D341Med (cell line): ENCODE data around the gene RAB6B.

Experiments used
- DNase-seq: peaks from one replicate; pipeline ENCODE4 v3.0.0; 2012; ENCODE audit warnings: low spot score

The RAB6B gene

DNA sequence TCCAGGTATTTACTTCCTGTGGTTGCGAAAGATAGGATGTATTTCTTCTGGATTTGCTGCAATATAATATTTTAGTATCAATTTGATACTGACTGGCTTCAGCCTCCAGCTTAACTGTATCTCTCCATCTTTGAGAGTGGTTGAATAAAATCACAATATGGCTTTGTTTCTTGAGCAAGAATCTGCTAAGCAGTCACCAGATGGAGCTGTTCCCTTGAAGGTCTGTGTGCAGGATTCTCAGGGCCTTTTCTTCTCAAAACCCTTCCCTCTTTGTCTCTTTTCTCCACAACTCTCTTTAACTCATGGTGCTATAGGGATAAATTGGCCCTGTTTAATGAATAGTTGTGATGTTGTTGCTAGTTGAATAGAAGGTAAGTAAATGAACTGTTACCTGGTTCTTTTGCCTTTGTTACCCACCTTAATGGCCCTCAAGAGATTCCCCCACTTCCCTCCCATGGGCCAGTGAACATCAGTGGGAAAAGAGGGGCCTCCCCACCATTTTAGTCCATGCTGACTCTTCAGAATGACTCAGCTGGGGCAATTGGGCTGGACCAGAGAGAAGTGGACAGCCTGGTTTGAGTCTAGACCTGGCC, 34.8 kb upstream of the RAB6B start:
- DNase-seq, result peak; percentile 63

GRCh38 chr3:133928903-133929607, 33.4 kb upstream of the RAB6B start:
- DNase-seq, result no peak

GRCh38 chr3:133928136-133928893, 32.6 kb upstream of the RAB6B start:
- no peak for DNase-seq

- peak; percentile 95 for DNase-seq
Observed at GRCh38 chr3:133927540-133928066, 31.9 kb upstream of the RAB6B start.

GRCh38 chr3:133926736-133927539, 31.3 kb upstream of the RAB6B start:
- DNase-seq, result no peak

GRCh38 chr3:133925960-133926735, 30.5 kb upstream of the RAB6B start:
- peak; percentile 24 for DNase-seq

DNA sequence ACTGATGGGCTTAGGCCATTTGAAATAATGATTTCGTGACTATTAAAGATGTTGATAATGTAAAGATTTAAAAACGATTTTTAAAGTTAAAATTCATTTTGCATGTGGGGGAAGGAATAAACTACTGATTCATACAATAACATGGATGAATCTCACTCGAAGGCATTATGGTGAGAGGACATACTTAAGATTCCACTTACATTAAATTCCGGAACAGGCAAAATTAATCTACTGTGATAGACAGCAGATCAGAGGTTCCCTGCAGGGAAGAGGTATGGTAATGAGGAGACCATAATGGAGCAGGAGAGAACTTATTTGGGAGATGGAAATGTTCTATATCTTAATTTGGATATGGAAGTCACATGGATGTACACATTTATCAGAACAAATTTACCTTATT, 28.4 kb upstream of the RAB6B start:
- DNase-seq, result no peak

- DNase-seq, result no peak
Observed at GRCh38 chr3:133921592-133921991, 25.9 kb upstream of the RAB6B start.

- DNase-seq, result no peak
Observed at GRCh38 chr3:133917144-133917543, 21.5 kb upstream of the RAB6B start.

DNA sequence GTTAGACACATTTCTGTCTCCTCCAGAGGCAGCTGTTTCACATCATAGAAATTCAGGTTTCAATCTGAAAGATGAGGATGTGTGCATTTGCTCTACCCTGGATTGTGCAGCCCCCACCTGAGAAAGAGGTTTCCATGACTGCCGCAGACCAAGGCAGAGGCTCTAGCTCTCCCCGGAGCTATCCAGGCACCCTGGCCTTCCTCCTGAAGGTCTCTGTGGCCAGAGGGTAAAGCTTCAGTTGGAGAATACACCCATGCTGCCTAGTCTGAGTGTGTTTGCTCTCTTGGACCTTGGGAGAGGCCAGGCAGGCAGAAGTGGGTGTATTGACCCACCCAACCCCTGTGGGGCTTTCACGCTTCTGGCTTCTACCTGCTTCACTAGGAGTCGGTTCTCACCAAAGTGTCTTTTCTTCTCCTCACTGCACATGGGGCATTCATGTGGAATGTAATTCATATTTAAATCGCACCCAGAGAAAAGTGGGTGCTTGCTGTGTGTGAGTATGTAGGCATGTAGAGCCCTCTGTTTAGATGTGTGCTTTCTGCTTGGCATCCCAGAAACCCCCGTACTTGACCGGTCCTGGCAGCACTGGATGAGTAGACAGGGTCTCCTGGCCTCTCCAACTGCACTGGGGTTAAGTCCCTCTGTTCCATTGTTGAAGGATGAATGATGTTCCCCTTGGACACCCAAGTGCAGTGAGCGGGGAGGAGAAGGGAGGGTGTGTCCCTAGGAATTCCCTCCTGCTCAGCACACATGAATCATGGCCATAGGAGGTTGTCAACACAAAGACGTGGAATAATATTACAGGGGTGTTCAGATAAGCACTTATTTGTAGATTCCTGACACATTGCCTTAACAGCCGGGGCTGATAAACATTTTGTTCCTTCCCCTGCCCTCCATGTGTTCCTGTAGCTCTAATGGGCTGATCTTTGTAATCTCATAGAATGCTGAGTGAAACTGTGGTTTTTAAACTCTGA, 20.3 kb upstream of the RAB6B start:
- peak; percentile 58 for DNase-seq

DNA sequence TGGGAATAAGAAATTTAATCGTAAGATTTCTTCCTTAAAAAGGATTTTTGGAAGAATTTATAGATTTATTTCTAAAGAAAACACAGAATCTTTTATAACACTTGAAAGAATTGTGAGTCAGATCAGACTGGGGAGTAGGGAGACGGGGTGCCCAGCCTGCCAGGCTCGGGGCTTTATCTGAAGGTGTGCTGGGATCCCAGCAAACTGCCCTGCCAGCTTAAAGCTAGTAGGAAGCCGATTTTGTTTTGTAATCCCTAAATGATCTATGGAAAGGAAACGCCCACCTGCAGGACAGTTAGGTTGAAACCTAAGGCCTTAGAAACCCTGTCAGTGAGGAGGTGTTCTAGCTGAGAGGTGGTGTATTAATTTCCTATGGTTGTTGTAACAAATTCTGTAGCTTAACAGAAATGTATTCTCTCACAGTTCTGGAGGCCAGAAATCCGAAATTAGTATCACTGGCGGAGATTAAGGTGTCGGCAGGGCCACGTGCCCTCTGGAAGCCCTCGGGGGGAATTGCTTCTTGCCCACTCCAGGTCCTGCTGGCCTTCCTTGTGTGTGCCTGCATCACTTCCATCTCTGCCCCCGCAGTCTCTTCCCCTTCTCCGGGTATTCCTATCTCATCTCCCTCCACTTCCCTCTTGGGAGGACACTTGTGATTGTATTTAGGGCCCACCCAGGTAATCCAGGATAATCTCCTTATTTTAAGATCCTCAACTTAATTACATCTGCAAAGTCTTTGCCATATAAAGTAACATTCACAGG, 19.3 kb upstream of the RAB6B start:
- peak; percentile 73 for DNase-seq

- DNase-seq, result peak; percentile 40
Observed at GRCh38 chr3:133910422-133910821, 14.7 kb upstream of the RAB6B start.

DNA sequence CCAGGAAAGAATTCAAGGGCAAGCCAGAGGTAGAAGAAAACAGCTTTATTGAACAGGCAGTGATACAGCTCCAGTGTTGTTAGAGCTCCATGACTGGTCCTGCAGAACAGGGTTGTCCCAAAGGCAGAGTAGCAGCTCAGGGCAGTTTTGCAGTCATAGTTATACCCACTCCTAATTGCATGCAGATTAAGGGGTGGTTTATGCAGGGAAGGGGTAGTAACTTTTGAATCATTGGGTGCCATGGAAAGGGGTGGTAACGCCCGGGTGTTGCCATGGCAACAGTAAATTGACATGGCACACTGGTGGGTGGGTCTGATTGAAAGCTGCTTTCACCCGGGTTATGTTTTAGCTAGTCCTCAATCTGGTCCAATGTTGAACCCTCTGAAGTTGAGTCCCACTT, 9.7 kb upstream of the RAB6B start:
- DNase-seq, result no peak

DNA sequence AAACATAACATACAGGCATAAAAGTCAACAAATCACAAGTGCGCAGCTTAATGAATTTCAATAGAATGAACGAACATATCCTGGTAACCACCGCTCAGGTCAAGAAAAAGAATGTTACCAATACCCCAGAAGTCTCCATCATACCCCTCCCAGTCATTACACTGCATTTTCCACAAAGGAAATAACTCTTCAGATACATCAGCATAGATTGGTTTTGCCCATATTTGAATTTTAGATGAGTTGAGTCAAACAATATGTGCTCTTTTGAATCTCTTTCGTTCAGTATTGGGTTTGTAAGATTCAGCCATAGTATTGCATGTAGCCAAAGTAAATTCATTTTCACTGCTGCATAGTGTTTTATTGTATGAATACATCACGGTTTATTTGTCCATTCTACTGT, 6.2 kb upstream of the RAB6B start:
- no peak for DNase-seq

GRCh38 chr3:133901083-133901482, 5.4 kb upstream of the RAB6B start:
- no peak for DNase-seq

GRCh38 chr3:133899311-133899710, 3.6 kb upstream of the RAB6B start:
- DNase-seq, result no peak

DNA sequence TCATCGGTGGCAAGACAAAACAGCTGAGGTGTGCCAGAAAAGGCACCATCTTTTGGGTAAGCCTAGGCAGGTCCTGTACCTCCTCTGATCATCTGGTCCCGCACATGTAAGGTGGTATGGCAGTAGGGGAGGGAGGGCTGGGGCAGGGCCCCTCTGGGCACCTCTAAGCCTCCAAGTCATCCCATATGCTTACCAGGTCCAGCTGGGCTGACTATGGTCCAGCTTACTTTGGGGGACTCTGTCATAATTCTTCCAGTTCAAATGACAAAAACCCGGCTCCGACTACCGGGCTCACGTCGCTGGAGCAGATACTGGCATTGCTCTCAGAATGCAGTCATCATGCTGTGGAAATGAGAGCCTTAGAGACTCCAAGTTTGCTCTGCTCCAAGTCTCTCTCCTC, 1.9 kb upstream of the RAB6B start:
- DNase-seq, result no peak

GRCh38 chr3:133896002-133896761, 500 bp upstream of the RAB6B start:
- DNase-seq, result peak; percentile 42
